Activated CD8-positive, alpha-beta memory T cell treated with anti-CD3 and anti-CD28 coated beads, Interleukin-2, amount 10 ng/mL, durations not matched to agents 7 days and 5 days (primary cell): ENCODE data around the gene CDH4. TPM values are rescaled to one million over a fixed set of nuclear protein-coding genes. Genes with fewer than 3 reads are reported as not detected.
"Not testable (repeated sequence)": the region's sequence is repeated elsewhere in the genome, so short reads cannot be mapped to it uniquely, and the experiment has no call there.

Experiments used
- ATAC-seq: fragments of 150-1000 bp; cut with Tn5 transposase; one replicate; pipeline ENCODE4 v1.10.0; 2021; ENCODE audit warnings: moderate library complexity
- CTCF ChIA-PET: fragments of 350-600 bp; sonication (Branson Sonifier 250); formaldehyde crosslinking; loops from one replicate; lab custom pipeline; 2021; ENCODE audit warnings: antibody characterized with exemption; lab: Charles Lee
- DNase-seq: peaks from one replicate; pipeline ENCODE4 v3.0.0-alpha.2; 2020
- H3K27ac Mint-ChIP-seq: one replicate; pipeline ENCODE4 v1.8.0; 2021; ENCODE audit warnings: mild to moderate bottlenecking, mixed read lengths
- H3K27me3 Mint-ChIP-seq: one replicate; pipeline ENCODE4 v1.8.0; 2021; ENCODE audit warnings: mixed read lengths
- H3K36me3 Mint-ChIP-seq: one replicate; pipeline ENCODE4 v1.8.0; 2021; ENCODE audit warnings: mild to moderate bottlenecking, mixed read lengths
- H3K4me1 Mint-ChIP-seq: one replicate; pipeline ENCODE4 v1.8.0; 2021; ENCODE audit warnings: mixed read lengths
- H3K4me3 Mint-ChIP-seq: one replicate; pipeline ENCODE4 v1.8.0; 2021; ENCODE audit warnings: mild to moderate bottlenecking, moderate library complexity, mixed read lengths
- H3K9me3 Mint-ChIP-seq: one replicate; pipeline ENCODE4 v1.8.0; 2022; ENCODE audit warnings: low read depth, mixed read lengths
- total RNA-seq, 2 experiments: library from RNA; stranded (reverse); gene quantifications; one replicate each; pipeline ENCODE4 v1.2.3, GENCODE V29; 2021

CDH4 gene
- total RNA-seq, 2 experiments from 2014 or later, result 0.02 TPM; not detected in 1

DNA sequence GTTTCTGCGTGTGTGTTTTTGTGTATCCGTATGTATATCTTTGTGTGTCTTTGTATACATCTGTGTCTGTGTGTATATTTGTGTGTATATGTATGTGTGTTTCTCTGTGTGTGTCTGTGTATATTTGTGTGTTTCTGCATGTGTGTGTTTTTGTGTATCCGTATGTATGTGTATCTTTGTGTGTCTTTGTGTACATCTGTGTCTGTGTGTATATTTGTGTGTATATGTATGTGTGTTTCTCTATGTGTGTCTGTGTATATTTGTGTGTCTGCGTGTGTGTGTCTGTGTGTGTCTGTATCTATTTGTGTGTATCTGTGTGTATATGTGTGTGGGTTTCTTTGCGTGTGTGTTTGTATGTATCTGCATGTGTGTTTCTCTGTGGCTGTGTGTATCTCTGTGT lies 192.6 kb downstream of the CDH4 start:
- H3K4me3 Mint-ChIP-seq, result no peak overlapping the region
- H3K27me3 Mint-ChIP-seq, result no peaks in the 10 kb centered on the region
- DNase-seq (no peak), ATAC-seq (no peak)
- no peaks in the 10 kb centered on the region for H3K36me3 Mint-ChIP-seq
- CTCF ChIA-PET, result no interaction called here
- no peaks in the 10 kb centered on the region for H3K4me1 Mint-ChIP-seq
- H3K9me3 Mint-ChIP-seq, result peaks cover 7% of the 10 kb centered on the region
- no peak overlapping the region for H3K27ac Mint-ChIP-seq

DNA sequence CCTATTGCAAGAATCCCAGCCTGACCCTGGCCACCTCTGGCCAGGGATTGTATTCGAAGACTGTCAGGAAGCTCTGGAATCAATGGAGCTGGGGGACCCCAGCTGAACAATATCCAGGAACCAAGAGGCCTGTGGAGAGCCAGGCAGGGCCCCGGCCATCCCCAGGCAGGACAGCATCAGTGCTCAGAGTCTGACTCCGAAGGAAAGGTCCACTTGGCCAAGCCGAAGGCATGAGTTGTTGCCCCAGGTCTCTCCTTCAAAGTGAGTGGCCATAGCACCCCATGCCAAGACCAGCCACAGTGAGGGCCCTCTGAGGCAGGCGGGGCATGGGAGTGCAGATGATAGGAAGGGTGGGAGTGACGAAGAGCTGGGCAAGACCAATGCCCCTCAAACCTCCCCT lies 193.1 kb downstream of the CDH4 start:
- no peak for ATAC-seq
- Mint-ChIP-seq H3K9me3 (peaks cover 7% of the 10 kb centered on the region), H3K27ac (no peak overlapping the region)

DNA sequence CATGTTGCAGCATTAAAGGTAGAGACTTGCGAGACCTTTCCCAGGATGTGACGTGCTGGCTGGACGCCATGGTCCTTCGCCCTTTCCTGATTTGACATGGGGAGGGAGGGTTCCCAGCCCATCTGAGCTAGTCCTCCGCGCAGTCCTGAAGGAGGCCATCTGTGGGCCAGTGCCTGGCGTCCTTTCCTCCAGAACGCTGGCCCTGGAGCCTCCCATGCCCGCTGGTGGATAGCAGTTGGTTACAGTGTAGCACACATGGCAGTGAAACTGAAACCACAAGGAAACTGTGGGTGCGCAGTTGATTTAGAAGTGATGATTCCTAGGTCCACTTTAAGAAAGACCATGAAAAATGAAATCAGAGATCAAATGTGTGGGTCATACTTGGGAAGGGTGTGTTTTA lies 193.7 kb downstream of the CDH4 start:
- DNase-seq, result no peak
- no peaks in the 10 kb centered on the region for H3K27me3 Mint-ChIP-seq
- H3K9me3 Mint-ChIP-seq, result peaks cover 7% of the 10 kb centered on the region
- no peak for ATAC-seq
- no peak overlapping the region for H3K27ac Mint-ChIP-seq
- no peak overlapping the region for H3K4me3 Mint-ChIP-seq
- CTCF ChIA-PET, result no interaction called here
- no peaks in the 10 kb centered on the region for H3K36me3 Mint-ChIP-seq
- H3K4me1 Mint-ChIP-seq, result no peaks in the 10 kb centered on the region

More for the DNA sequence above, 193.1 kb downstream of the CDH4 start:
- CTCF ChIA-PET, result no interaction called here
- H3K4me3 Mint-ChIP-seq, result no peak overlapping the region
- no peak for DNase-seq
- H3K4me1 Mint-ChIP-seq, result no peaks in the 10 kb centered on the region
- no peaks in the 10 kb centered on the region for H3K27me3 Mint-ChIP-seq
- H3K36me3 Mint-ChIP-seq, result no peaks in the 10 kb centered on the region

DNA sequence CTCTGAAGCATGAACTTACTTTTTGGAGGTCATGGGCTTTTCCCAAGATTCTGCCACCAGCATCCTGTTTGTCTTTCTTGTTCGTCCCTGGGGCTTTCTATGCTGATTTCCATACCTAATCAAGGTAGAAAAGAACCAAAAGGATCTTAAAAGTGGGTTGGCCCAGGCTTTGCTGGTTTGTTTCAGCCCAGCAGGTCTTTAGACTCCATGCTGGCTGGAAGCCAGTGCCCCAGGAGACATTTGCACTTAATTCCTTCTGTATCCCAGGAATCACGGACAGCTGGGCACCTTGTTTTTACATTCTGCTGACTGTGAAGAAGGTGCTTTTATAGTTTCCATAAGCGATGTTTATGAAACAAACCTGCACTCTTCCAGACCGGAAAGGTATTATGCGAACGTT lies 195.9 kb downstream of the CDH4 start:
- Mint-ChIP-seq H3K9me3 (peaks cover 7% of the 10 kb centered on the region), H3K27ac (no peak overlapping the region), H3K27me3 (no peaks in the 10 kb centered on the region), H3K4me3 (no peak overlapping the region), H3K36me3 (no peaks in the 10 kb centered on the region), H3K4me1 (no peaks in the 10 kb centered on the region)
- CTCF ChIA-PET, result no interaction called here
- no peak for DNase-seq
- ATAC-seq, result no peak

DNA sequence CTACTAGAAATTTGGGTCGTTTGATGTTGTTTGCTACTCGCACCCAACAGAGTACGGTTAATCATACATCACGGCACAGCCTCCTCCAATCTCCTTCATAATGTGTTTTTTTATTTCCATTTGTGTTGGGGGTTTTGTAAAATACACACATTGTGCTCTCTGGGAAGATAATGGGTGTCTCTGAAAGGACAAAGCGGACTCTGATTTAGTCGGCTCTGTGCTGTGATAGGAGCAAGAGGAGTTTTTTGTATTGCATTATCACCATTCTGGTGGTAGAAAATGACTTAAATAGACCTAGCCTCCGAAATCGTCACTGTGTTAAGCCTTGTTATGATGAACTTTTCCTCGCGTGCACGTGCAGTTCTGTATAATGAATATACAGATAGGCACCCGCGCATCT lies 196.3 kb downstream of the CDH4 start:
- CTCF ChIA-PET, result no interaction called here
- H3K4me1 Mint-ChIP-seq, result no peaks in the 10 kb centered on the region
- H3K36me3 Mint-ChIP-seq, result no peaks in the 10 kb centered on the region
- DNase-seq (no peak), ATAC-seq (no peak)
- H3K27ac Mint-ChIP-seq, result no peak overlapping the region
- no peak overlapping the region for H3K4me3 Mint-ChIP-seq
- H3K9me3 Mint-ChIP-seq, result peaks cover 7% of the 10 kb centered on the region
- H3K27me3 Mint-ChIP-seq, result no peaks in the 10 kb centered on the region

DNA sequence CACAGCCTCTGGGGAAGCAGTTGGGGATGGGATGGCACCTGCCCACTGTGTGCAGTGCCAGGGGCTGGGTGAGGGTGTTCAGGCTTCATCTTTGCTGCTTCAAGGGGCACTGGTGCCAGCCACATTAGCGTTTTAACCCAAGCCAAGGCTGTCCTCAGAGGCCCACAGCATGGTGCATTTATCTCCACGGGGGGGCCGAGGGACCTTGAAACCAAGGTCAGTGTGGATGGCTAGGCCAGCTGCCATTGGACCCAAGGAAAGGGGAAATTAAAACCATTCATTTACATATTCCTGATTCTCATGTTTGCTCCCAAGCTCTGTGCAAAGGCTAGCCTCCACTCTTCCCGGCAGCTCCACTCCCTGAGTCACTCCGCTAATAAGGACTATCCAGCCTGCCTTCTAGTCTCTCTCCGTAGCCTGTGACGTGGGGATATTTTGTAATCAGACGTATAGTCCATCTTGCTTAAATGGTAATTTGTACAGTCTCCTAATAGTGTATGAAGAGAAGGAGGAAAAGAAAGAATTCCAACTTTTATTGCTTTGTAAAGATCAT lies 197.1 kb downstream of the CDH4 start:
- Mint-ChIP-seq H3K4me3 (no peak overlapping the region), H3K9me3 (peaks cover 7% of the 10 kb centered on the region), H3K27me3 (no peaks in the 10 kb centered on the region), H3K4me1 (no peaks in the 10 kb centered on the region), H3K36me3 (no peaks in the 10 kb centered on the region), H3K27ac (no peak overlapping the region)
- no peak for DNase-seq
- CTCF ChIA-PET, result no interaction called here
- ATAC-seq, result no peak

DNA sequence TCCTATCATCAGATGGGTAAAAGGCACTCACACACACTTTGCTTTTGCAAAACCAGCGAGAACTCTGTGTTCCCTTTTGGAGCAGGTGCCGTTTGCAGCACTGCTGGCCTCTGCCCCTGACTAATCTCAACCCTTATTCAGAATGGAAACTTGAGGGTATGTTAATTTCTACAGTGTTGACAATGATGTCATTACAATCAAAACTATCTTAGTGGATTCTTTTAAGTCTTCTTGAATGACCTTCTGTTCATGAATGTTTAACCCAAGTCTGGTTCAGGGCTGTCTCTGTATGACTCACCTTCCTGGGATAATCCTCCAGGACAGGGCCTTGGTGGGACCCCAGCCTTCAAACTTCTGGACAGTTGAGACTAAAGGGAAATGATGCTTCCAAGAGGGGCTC lies 197.9 kb downstream of the CDH4 start:
- Mint-ChIP-seq H3K27me3 (no peaks in the 10 kb centered on the region), H3K4me3 (no peak overlapping the region), H3K27ac (no peak overlapping the region), H3K36me3 (no peaks in the 10 kb centered on the region), H3K9me3 (peaks cover 7% of the 10 kb centered on the region), H3K4me1 (no peaks in the 10 kb centered on the region)
- ATAC-seq (no peak), DNase-seq (no peak)
- CTCF ChIA-PET, result no interaction called here

DNA sequence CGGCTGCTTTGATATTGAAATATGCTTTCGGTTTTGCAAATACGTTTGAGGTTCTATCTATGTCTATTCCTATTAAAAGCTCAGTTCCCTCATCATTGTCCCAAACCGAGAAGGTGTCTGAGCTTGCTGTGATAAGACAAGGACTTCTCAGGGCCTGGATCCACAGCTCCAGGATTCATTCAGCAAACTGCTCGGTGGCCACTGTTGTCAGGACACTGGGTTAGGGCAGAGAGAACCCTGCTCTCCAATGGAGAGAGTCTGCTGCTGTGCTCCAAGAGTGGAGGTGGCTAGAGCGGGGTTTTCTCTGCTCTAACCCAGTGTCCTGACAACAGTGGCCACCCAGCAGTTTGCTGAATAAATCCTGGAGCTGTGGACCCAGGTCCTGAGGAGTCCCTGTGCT lies 198.5 kb downstream of the CDH4 start:
- DNase-seq (no peak), ATAC-seq (no peak)
- Mint-ChIP-seq H3K9me3 (peaks cover 7% of the 10 kb centered on the region), H3K27ac (no peak overlapping the region), H3K4me1 (no peaks in the 10 kb centered on the region), H3K27me3 (no peaks in the 10 kb centered on the region), H3K4me3 (no peak overlapping the region), H3K36me3 (no peaks in the 10 kb centered on the region)
- CTCF ChIA-PET, result no interaction called here

DNA sequence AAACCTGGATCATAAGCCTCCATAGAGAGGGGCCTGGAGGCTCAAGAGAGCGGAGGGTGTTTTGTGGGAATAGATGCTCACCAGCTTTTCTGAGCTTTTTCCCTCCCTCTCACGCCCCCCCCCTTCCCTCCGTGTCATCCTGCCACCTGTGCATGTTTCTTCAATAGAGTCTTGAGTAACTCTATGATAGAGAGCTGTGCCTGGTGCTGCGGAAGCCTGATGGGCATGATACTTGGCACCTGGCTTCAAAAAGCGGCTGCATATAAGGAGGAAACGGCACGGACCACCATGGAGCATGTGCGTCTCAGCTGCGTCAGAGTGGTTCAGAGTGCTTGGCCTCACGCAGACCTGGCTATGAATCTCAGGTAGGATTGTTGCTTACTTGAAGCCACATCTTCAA lies 198.9 kb downstream of the CDH4 start:
- H3K36me3 Mint-ChIP-seq, result no peaks in the 10 kb centered on the region
- H3K4me1 Mint-ChIP-seq, result no peaks in the 10 kb centered on the region
- H3K27ac Mint-ChIP-seq, result no peak overlapping the region
- no peaks in the 10 kb centered on the region for H3K27me3 Mint-ChIP-seq
- CTCF ChIA-PET, result no interaction called here
- DNase-seq (no peak), ATAC-seq (no peak)
- peaks cover 6% of the 10 kb centered on the region for H3K9me3 Mint-ChIP-seq
- no peak overlapping the region for H3K4me3 Mint-ChIP-seq

DNA sequence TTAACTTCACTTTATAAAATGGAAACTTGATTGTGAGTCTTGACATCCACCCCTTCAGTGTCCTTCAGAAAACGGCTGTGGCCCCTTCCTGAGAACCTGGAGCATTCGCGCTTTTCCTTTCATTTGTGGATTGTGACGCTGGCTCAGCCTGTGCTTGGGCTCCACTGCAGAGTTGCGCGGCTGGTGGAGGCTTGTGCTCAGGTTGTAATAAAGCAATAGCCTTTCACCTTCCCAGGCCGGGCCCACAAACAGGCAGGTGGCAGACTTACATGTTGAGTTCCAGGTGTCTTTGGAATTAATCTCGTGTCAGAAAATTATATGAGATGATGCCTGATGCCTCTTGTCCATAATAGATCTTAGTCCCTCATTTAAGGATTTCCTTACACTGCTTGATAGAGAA lies 199.9 kb downstream of the CDH4 start:
- H3K4me3 Mint-ChIP-seq, result no peak overlapping the region
- H3K9me3 Mint-ChIP-seq, result peaks cover 10% of the 10 kb centered on the region
- no peak overlapping the region for H3K27ac Mint-ChIP-seq
- CTCF ChIA-PET, result no interaction called here
- DNase-seq (no peak), ATAC-seq (no peak)
- no peaks in the 10 kb centered on the region for H3K27me3 Mint-ChIP-seq
- H3K4me1 Mint-ChIP-seq, result no peaks in the 10 kb centered on the region
- H3K36me3 Mint-ChIP-seq, result no peaks in the 10 kb centered on the region

DNA sequence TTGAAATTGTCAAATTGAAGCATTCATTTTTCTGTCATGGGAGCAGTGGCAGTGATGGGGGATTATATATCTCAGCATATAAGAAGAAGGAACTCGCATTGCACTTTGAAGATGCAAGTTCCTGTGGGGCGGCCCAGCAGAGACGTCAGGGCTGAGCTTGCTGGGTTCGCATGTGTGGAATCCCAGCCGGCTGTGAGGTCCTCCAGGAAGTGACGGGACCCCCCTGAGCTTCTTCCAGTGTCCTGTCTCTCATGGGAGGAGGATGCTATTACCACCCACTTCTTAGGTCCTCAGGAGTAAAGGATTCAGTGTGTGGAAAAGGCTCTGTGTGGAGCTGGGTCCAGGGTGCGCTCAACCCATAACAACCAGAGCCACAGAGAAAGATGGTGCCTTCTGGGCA lies 201.2 kb downstream of the CDH4 start:
- no peaks in the 10 kb centered on the region for H3K27me3 Mint-ChIP-seq
- no peaks in the 10 kb centered on the region for H3K36me3 Mint-ChIP-seq
- ATAC-seq (no peak), DNase-seq (no peak)
- CTCF ChIA-PET, result no interaction called here
- no peak overlapping the region for H3K27ac Mint-ChIP-seq
- H3K9me3 Mint-ChIP-seq, result peaks cover 10% of the 10 kb centered on the region
- H3K4me1 Mint-ChIP-seq, result no peaks in the 10 kb centered on the region
- H3K4me3 Mint-ChIP-seq, result no peak overlapping the region

DNA sequence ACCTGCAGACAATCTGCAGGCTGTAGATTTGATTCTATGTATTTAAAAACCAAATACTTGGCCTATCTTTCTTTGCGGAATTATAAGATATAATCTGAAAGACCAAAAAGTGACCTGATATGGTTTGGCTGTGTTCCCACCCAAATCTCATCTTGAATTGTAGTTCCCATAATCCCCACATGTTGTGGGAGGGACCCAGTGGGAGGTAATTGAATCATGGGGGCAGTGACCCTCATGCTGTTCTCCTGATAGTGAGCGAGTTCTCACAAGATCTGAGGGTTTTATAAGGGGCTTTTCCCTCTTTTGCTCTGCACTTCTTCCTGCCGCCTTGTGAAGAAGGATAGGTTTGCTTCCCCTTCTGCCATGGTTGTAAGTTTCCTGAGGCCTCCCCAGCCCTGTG lies 201.6 kb downstream of the CDH4 start:
- CTCF ChIA-PET, H3K36me3 Mint-ChIP-seq, ATAC-seq, H3K9me3 Mint-ChIP-seq, H3K4me3 Mint-ChIP-seq, DNase-seq, H3K27ac Mint-ChIP-seq, H3K27me3 Mint-ChIP-seq, H3K4me1 Mint-ChIP-seq: not testable (repeated sequence)

DNA sequence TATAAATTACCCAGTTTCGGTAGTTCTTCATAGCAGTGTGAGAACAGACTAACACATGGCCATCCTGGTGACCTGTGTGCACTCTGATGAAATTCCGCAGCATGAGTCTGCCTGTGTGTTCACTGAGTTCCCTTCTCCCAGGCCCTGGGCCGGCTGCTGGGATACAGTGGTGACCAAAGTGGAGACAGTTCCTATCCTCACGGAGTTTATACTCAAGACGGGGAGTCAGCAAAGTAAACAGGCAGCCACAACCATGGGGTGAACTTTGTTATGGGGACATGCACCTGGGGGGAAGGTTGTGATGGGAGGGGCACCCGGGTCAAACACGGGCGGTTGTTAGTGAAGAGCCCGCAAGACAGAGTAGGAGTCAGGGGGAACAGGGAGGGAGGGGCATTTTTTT lies 202.0 kb downstream of the CDH4 start:
- Mint-ChIP-seq H3K27ac (no peak overlapping the region), H3K27me3 (no peaks in the 10 kb centered on the region), H3K4me1 (no peaks in the 10 kb centered on the region), H3K36me3 (no peaks in the 10 kb centered on the region), H3K4me3 (no peak overlapping the region), H3K9me3 (peaks cover 8% of the 10 kb centered on the region)
- ATAC-seq (no peak), DNase-seq (no peak)
- CTCF ChIA-PET, result no interaction called here

DNA sequence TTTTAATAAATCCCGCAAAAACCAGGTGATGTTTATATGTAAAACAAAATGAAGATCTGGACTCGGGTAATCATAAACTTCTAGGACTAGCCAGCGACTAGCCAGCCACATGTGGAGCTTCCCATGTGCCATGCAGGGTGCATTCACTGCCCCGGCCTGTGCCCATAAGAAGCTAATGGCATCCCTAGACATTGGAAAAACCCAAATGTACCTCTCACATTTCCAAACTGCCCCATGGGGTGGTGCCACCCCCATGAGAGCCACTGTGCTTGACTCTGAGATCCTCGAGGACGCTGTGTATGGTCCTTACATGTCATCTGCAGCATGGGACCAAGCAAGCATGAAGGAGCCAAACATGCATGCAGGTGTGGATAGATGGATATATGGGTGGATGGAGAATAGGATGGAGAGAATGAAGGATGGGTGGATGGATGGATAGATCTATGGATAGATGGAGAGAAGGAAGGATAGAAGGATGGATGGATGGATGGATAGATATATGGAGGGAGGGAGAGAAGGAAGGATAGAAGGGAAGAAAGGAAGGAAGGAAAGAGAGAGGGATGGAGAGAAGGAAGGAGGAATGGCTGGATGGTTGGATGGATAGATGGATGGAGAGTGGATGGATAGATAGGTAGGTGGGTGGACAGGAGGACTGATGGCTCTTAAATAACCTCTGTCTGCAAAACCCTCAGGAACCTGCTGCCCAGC lies 203.6 kb downstream of the CDH4 start:
- DNase-seq (no peak), ATAC-seq (no peak)
- Mint-ChIP-seq H3K36me3 (no peaks in the 10 kb centered on the region), H3K4me1 (no peaks in the 10 kb centered on the region), H3K4me3 (no peak overlapping the region), H3K9me3 (peaks cover 6% of the 10 kb centered on the region), H3K27me3 (no peaks in the 10 kb centered on the region), H3K27ac (no peak overlapping the region)
- CTCF ChIA-PET, result no interaction called here
